ENCODE results near the gene RPS6KA3.
"Not testable (repeated sequence)": the region's sequence is repeated elsewhere in the genome, so short reads cannot be mapped to it uniquely, and the experiment has no call there.

The RPS6KA3 gene

GRCh38 chrX:20218836-20219505, 47.7 kb downstream of the RPS6KA3 start:
- no peak for DNase-seq (ENCODE audit: low read depth in 2 of 2)

DNA sequence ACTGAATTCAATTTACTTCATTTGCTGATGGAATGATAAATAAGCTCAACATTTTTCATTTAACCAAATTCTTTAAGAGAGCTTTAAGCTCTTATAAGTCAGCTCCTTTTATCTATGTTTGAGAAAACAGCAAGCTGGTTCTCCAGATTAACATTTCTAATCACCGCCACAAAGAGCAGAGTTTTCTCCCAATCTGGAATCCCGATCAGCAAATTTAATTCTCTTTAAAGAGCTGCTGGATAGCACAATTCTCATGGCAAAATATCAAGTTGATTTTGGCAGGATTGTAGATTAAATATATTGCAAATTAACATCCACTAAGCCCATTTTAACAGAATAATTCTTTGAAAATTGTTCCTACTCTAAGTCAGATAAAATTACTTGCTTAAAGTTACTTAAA, 48.8 kb downstream of the RPS6KA3 start:
- DNase-seq (ENCODE audit: low read depth in 2 of 2) = no peak

DNA sequence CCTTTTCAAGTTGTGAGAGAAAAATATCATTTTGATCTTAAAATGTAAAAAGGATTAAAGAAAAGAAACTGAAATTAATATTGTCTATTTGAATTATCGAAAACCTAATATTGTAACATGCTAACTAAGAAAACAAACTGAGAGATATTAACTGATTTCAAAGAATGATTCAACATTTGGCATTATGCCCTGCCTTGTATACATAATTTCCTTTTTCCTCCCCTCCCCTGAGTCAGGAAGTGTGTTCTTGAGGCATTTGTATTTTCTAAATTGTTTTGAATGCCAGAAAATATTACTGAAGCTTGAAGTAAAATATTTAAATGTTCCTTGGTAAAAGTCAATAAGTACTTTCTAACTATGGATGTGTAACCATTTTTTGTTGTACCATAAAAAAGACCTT, 49.4 kb downstream of the RPS6KA3 start:
- no peak for DNase-seq (ENCODE audit: low read depth in 2 of 2)

- DNase-seq (ENCODE audit: low read depth in 2 of 2) = no peak
Observed at GRCh38 chrX:20215565-20215964, 51.1 kb downstream of the RPS6KA3 start.

DNA sequence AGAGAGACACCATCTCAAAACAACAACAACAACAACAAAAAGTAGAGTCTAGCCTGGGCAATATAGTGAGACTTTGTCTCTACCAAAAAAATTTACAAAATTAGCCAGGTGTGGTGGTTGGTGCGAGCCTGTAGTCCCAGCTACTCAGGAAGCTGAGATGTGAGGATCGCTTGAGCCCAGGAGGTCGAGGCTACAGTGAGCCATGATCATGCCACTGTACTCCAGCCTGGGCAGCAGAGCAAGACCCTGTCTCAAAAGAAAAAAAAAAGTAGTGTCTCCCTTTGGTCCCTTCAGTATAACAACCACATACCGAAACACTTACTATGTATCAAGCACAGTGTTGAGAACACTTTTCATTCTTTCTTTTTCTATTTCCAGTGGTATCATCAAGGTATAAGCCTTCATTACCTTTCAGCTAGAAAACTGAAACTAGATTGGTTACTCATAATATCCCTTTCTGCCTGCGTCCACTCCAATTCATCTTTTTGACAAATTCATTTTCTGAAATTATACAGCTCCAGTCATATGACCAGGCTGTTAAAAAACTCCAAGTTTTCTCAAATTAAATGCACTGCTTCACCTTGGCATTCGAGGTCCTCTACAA, 54.1 kb downstream of the RPS6KA3 start:
- DNase-seq (ENCODE audit: low read depth in 2 of 2) = no peak

DNA sequence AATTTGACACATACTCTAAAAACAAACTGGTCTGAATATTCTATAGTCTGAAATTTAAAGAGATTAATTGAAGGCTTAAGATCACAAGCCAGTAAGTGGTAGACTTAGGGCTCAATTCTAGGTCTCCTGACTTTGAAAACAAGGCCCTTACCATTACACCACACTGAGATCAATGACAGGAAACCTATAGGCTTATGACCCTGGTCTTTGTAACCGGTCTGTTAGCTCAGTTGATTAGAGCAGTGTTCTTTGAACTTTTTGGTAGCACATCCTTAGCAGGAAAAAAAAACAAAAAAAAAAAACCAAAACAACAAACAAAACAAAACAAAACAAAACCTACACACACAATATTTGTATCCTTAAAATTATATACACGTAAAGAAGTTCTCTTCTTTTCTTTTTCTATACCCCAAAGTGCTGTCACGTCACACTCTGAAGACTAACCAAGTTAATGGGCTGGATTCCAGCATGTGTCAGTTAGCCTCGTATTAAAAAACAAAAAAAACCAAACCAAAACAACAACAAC, 55.4 kb downstream of the RPS6KA3 start:
- no peak for DNase-seq (ENCODE audit: low read depth in 2 of 2)

DNA sequence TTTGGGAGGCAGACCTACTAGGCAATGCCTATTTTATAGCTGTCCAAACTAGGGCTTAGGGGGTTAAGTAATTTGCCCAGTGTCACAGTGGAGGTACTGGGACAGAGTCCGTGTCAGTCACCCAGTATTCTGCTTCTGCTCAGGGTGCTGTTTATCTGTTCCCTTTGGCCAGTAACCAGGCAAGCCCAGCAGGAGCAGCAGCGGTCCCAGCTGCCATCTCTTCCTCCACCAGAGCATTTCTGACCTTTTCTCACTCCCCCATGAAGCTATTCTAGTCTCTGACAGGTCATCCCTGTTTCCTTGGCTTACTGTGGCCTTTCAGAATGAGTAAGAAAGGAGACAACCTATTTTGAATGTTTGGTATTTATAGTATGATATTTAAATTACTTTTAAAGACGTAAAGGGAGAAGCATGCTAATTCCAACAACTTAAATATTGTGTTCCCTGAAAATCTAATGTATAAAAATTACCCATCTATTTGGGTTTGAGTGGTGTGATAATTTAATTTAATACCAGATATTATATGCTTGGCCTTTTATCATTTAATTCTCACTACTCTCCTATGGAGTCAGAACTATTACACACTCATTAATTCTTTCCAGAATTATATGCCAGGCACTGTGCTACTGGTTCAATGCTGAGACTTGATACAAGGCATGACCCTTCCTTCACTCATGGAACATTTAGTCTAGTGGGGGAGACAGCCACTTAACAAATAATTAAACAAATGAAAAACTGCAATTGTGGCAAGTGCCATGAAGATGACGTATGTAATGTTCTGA, 60.6 kb downstream of the RPS6KA3 start:
- DNase-seq (ENCODE audit: low read depth in 2 of 2) = no peak

GRCh38 chrX:20204351-20204750, 62.4 kb downstream of the RPS6KA3 start:
- no peak for DNase-seq (ENCODE audit: low read depth in 2 of 2)

GRCh38 chrX:20197641-20198210, 69.0 kb downstream of the RPS6KA3 start:
- no peak for DNase-seq (ENCODE audit: low read depth in 2 of 2)

GRCh38 chrX:20189171-20189570, 77.5 kb downstream of the RPS6KA3 start:
- no peak for DNase-seq (ENCODE audit: low read depth in 2 of 2)

DNA sequence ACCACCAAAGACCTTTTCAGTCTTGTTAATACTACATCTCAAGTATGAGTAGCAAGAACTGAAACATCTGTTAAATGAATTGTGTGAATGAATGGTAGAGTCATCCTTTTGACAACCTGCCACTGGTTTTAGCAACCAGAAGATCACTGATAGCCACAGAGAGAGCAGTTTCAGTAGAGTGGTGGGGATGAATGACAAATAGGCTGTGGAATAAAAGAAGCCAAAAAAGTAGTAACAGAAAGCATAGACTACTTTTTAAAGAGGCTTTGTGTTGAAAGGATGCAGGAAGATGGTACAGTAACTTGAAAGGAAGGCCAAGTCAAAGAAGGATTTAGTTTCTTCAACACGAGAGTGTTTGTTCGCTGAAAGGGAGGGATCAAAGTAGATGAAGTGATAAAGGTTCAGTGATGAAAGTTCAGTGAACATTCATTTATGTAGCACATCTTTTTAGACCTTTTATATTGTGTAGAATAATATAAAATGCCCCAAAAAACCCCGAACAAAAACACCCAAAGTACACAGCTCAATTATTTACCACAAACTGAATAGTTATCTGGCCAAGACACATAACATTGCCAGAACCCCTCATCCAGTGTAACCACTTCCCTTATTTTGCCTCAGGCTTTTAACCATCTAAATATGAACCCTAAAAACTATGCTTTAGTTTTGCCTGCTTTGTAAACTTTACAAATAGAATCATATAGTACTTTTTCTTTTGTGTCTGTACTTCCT, 84.9 kb downstream of the RPS6KA3 start:
- DNase-seq (ENCODE audit: low read depth in 2 of 2) = no peak

GRCh38 chrX:20177093-20177492, 89.6 kb downstream of the RPS6KA3 start:
- no peak for DNase-seq (ENCODE audit: low read depth in 2 of 2)

GRCh38 chrX:20173856-20174255, 92.9 kb downstream of the RPS6KA3 start:
- no peak for DNase-seq (ENCODE audit: low read depth in 2 of 2)

- DNase-seq (ENCODE audit: low read depth in 2 of 2) = no peak
Observed at GRCh38 chrX:20173313-20173712, 93.4 kb downstream of the RPS6KA3 start.

DNA sequence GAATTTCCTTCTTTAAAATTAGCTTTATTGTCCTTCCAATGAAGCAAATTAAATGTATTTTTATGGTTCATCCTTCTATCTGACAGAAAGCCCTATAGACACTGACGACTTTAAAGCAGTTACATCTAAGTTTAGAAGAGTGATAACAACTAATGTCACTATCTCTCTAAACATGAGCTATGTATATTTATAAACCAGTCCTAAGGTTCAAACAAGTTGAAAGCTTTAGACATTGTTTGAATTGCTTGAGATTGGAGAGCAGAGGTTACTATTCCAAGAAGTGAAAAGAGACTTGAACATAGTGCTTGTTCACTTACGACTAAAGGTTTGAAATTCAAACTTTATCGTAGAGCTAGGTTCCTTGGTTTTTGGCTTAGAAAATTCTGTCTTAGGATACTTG, 94.8 kb downstream of the RPS6KA3 start:
- no peak for DNase-seq (ENCODE audit: low read depth in 2 of 2)

DNA sequence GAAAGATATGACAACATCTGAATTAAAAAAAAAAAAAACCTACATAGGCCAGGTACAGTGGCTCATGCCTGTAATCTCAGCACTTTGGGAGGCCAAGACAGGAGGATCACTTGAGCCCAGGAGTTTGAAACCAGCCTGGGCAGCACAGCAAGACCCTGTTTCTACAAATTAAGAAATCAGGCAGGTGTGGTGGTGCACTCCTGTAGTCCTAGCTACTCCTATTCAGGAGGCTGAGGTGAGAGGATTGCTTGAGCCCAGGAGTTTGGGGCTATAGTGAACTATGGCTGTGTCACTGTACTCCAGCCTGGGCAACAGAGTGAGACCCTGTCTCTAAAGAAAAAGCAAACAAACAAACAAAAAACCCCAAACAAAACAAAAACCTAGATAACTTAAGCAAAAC, 104.2 kb downstream of the RPS6KA3 start:
- DNase-seq (ENCODE audit: low read depth in 2 of 2) = not testable (repeated sequence)

GRCh38 chrX:20159797-20160385, 106.8 kb downstream of the RPS6KA3 start:
- no peak for DNase-seq (ENCODE audit: low read depth in 2 of 2)

- no peak for DNase-seq (ENCODE audit: low read depth in 2 of 2)
Observed at GRCh38 chrX:20151689-20152088, 115.0 kb downstream of the RPS6KA3 start.

DNA sequence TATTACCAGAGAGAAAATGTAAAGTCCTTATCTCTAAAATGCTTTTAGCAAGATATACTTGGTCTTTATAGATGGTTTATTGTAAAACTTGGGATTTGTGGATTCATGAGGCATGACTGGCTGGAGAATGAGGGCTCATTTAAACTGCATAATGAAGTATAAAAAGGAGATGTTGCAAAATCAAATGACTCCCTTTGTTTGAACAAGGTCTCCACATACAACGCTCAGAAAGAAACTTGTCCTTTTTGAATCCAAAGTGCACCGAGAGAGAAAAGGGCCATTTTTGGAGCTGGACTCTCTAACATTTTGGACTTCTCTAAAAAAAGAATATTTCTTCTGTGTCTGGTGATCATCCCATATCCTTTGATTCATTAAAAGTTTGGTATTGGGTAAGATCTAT, 117.4 kb downstream of the RPS6KA3 start:
- DNase-seq (ENCODE audit: low read depth in 2 of 2) = no peak

DNA sequence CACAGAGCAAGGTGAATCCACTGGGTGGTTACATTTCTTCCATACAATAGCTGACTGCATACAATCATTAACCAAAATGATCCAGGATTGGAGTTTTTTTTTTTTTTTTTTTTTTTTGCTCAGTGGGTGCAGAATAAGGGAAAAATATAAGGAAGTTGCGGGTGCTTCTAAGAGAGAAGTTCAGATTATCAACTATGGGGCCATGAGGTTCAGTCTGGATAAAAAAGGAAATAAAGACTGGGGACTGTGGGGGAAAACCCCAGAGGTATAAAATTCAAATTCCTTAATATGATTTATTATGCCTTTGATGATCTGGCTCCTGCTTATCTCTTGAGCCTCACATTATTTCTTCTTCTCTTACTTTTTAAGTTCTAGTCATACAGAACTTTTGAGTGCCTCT, 119.1 kb downstream of the RPS6KA3 start:
- DNase-seq (ENCODE audit: low read depth in 2 of 2) = no peak

- no peak for DNase-seq (ENCODE audit: low read depth in 2 of 2)
Observed at GRCh38 chrX:20144491-20144890, 122.2 kb downstream of the RPS6KA3 start.

All from stimulated activated CD4-positive, alpha-beta T cell treated with anti-CD3 and anti-CD28 coated beads, Interleukin-1b, Interleukin-23, amount 100 ng/mL, for 1 hour (primary cell).